NK-92 (cell line): ENCODE measurements around the gene SLC4A1.

Experiments
- DNase-seq: peaks from one replicate; lab custom pipeline; 2025; ENCODE audit not compliant: unreplicated experiment; lab: John Stamatoyannopoulos, UW

Gene SLC4A1

DNA sequence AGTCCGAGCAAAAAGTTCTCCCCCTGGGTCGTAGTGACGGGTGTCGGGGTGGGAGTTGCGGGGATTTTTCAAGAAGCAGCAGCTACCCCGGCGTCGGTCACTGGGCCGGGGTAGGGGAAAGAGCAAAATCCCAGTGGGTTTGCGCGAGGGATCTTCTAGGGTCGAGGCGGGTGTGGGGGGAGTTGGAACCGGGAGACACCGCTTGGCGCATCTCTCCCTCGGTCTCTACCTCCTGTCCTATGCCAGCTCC, 46.1 kb downstream of the SLC4A1 start:
- DNase-seq, result no peak

DNA sequence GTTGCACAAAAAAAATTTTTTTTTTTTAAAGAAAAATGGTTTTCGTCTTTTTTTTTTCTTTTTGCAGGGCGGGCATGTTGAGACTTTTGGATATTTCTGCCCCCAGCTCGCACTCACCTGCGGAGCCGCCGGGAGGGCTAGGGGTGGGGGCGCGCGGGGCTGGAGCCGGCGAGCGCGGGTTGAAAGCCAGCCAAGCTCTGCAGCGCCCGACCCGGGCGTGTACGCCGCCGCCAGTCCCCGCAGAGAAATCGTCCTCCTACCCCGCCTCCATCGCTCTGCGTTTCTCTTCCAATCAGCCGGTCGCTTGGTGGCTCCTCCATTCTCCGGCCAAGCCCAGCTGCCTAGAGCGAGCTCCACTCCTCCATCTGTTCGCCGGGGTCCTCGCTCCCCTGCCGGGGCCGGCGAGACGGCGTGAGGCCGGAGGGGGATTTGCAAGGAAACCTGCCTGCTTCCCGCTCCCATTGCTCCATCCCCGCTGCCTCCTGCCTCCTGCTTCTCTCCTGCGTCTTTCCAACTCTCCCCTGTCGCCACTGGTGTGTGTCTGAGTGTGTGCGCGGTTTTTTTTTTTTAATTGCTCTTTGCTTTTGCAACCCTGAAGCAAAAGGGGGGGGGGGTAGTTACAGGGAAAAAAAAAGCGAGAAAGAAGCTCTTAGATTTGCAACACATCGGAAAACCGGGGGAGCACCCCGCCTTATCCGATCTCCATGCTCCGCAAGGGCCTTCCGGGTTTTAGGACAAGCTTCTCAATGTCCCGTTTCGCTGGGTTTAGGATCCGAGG, 46.7 kb downstream of the SLC4A1 start:
- DNase-seq, result no peak

DNA sequence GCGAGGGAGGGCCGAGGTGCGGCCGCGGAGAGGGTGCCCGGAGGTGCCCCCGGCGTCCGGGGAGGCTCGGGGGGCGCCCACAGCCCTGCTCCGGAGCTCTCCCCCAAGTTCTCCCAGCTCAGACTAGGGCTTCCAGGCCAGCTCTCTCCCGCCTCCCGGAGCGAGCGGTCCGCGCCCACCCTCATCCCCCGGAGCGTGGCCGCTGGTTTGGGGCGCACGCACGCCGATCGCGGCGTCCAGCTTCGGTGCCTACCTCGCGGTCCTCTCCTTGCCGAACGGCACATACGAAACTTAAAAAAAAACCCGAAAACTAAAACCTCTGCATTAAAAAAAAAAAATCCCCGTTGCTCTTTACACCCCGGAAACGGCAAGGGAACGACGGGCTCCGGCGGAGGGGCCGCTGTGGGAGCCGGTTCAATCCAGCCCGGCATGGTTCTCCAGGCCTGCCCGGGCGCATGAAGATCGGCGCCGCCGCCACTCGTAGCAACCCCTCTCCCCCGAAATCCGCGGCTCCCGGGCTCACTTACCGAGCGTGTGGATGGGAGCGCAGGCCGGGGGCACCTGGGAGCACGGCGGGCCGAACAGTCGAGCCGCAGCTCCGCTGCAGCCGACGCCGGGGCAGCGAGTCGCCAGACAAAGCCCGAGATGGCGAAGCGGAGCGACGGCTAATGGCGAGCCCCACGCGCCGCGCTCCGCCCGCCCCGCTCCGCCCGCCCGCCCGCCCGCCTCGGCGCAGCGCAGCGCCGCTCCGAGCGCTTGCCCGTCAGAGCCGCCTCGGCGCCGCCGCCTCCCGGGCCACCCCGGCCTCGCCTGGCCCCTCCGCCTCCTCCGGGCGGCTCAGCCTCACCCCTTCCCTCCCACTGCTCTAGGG, 47.5 kb downstream of the SLC4A1 start:
- DNase-seq, result no peak

DNA sequence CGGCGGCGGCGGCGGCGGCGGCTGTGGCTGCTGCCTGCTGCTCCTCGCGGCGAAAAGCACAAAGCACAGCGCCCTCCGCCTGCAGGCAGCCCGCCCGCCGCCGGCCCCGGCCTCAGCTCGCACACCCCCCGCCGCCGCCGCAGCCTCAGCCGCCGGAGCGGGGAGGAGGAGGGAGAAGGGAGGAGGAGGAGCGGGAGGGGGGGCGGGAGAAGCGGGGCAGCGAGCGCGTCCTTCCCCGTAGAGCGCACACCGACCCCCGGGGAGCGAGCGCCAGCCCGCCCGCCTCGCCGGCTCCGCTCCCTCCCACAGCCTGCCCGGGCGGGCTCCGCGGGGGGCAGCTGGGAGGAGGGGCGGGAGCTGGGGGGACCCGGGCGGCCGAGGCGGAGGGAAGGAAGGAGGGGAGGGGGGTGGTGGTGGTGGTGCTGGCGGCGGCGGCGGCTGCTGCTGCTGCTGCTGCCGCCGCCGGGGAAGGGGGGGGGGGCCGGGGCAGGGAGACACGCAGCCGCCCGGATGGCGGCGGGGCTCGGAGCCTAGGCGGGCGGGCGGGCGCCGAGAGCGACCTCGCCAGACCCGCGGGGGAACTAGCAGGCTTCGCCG, 48.2 kb downstream of the SLC4A1 start, which contains the start of gene UBTF:
TSS of gene UBTF (minus strand) at position 60 of the 597 bp plus-strand sequence. CDS start 1,446 bp downstream, outside the sequence.
- DNase-seq, result no peak

DNA sequence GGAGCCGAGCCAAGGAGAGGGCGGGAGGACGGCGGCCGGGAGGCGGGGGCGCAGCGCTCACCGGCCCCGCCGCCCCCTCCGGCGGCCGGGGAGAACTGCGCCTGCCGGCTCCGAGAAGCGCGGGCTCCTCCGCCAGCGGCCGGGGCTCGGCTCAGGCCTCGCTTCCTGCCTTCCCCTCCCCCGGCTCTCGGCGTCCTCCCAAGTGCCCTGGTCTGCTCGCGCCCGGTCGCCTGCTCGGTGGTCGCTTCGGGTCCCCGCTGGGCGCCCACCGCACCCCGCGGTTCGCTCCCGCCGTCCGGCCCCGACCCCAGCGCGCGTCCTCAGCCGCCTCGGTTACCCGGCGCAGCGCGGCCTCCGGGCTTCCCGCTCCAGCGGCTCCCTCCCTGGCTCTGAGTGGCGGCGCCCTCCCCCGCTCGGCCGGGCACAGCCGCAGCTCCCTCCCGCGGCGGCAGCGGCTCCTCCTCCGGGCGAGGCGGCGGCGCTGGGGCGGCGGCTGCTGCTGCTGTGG, 48.8 kb downstream of the SLC4A1 start:
- DNase-seq, result no peak

DNA sequence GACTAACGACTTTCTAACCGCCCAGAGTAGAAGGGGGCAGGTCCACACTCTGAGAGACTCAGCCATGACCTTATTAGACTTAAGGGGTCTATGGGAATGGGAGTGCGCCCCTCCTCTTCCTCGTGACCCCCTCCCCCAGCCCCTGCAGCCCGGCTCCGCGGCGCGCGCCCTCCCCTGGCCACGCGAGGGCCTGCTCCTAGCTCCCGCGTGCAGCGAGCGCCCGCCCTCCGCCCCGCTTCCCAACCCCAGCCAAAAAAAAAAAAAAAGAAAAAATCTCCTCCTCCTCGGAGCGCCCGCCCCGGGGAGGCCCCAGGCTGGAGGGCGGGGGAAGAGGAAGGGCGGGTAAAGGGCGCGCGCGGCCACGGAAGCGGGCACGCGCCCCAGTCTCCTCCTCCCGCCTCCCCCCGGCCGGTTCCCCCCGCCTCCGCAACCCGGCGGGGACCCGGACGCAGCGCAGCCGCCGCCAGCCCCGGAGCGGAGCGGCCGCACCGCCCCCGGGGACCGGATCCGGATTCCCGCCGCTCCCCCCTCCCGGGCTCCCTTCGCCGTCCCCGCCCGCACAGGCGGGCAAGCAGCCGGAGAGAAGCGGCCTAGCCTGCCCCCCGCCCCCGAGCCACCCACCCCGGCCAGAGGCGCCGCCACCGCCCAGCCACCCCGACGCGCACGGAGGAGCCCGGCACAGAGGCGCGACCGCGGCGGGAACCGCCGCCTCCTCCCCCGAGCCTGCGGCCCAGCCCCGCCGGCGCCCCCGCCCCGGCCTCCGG, 49.4 kb downstream of the SLC4A1 start:
- no peak for DNase-seq

DNA sequence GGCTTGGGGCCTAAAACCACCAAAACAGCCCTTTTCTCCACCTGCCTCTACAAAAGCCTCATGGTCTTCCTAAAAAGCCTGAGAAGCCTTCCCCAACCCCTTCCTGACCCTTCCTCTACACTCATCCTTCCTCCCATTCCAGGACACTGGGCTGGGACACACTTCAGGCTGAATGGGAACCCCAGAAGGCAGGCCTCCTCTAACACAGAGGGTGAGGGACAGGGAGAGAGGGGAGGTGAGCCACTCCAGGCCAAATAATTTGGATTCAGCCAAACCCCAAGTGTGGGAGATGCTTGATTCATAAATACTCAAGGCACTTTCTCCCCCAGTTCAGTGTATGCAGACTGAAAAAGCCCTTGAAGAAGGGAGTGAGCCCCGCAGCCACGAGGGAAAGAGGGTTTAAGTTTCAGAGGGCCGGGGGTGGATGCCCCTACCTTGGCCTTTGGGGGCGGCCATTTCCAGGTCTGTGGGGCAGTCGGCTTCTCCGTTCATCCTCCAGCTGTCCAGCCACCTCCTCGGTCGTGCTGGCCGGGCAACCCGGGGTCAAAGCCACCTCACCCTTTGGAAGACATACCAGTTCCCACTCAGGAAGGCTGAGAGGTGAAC, 50.1 kb downstream of the SLC4A1 start:
- DNase-seq, result no peak

DNA sequence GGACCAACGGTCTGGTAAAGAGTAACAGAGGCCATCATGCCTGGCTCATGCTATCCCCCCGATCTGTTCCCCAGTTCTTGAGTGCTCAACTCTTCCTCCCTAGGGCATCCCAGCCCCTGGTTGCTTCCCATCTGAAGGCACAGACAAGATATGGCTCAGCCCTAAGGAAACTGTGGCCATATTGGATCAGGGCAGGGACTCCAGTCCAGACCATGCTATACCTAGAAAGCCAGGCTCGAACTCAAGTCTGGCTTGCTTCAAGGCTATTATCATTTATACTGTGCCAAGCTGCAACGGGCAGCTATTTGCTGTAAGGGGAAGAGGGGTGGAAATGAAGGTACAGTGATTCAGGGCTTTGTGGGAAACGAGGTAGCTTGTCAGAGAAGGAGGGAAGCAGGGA, 51.2 kb downstream of the SLC4A1 start:
- DNase-seq, result no peak

DNA sequence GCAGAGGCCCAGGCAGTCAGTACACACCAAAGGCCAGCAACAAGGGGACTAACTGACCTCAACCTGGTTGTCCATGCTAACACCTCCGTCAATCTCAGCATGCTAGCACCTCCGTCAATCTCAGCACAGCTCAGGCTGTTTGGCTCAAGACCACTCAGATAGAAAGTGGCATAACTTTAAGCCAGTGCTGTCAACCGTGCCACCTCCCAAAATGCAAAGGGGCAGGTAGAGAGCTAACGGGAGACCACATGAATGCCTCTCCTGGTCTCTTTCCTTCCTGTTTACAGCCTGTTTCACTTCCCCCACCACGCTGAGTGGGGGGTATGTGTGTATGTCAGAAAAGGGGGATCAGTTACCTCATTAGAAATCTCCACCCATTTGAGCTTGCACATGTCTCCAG, 51.8 kb downstream of the SLC4A1 start:
- DNase-seq, result no peak

DNA sequence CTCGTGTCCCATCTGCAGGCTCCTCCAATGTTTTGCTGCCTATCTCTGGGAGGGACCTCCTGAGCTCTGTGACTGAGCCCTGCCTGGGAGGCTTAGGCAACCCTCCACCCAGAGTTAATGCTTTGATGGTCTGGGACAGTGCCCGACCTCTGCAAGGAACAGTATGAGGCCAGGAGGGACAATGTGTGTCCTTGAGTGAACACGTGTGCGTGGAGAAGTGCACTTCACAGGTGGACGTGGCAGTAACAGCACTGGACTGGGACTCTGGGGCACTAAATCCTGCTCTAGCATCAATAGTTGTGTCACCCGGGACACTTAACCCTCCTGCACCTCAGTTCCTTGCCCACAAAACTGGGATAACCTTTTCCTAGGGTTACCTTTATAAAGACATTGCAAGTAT, 53.0 kb downstream of the SLC4A1 start:
- no peak for DNase-seq

DNA sequence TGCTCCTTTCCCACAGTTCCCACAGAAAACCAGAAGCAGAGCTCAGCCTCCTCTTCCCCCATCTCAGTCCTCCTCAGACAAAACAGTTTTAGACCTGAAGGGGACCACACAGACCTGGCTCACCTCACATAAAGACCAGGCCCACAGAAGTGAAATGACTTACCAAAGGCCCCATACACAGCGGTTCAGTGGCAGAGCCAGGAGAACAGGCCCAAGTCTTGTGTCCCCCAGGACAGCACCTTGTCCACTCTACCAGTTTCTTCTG, 53.8 kb downstream of the SLC4A1 start:
- DNase-seq, result no peak

DNA sequence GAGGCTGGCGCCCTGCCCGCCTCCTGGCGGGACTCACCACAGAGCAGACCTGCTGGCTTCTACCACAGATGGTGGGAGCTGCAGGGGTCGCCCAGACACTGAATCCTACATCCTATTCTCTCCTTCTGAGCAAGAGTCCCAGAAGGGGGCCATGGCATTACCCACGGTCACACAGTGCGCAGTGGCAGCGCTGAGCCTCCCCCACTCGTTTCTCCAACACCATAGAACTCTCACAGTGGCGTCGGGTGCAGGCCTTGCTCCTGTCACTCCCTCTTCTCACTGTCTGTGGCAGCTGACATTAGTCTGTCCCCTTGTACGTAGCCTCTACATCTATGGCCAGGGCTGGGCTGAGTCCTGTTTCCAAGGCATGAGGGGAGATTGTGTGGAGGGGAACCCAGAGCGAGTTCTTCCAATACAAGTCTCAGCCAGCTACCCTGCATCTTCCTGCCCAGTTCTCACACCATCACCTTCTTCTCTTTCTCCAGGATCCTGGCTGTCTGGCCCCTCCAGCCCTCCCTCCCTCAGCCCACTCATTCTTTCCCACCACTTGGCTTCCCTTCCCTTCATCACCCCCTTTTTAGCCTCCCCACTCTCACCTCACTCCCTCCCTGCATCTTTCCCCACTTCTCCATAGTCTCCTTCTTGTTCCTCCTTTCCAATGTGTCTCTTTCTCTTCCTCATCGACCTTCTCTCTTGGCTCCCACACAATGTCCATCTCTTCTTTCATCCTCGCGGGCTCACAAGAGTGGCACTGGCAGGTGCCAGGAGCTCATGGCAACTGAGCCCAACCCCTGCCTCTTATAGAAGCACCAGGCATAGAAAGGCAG, 54.3 kb downstream of the SLC4A1 start:
- DNase-seq, result no peak

DNA sequence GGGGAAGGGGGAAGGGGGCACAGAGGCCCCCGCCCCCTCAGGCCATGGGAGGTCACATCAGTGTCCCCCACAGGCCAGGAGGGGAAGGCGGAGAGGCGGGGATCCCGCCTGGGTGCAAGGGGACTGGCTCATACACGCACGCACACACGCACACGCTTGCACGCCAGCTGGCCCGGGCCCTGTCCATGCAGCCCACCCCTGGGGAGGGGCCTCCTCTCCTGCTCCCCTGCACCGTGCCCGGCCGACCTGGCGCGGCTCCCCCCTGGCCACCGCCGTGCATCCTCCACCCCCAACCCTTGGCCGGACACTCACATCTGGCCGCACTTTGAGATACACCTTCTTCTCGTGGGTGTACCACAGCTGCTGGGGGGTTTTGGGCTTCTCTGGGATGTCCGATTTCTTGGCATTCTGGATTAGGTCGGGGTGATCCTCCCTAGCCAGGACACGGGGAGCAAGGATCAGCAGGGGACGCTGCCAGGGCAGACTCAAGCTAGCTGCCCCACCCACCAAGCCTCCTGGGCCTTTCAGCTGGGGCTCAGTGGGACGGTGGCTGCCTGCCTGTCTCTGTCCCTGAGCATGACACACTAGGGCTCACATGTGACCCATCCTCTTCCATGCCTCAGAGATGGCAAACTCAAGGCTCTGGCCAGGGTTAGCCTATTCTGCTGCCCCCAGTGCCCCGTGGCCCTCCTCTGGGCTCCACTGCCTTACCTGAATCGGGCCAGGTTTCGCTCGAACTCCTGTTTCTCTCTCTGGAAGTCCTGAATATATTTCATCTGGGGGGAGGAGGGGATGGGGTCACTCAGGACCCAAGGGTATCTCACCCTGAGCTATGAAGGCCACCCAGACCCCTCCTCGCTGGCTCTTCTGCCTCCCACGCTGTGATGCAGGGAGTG, 55.2 kb downstream of the SLC4A1 start:
- DNase-seq, result no peak

DNA sequence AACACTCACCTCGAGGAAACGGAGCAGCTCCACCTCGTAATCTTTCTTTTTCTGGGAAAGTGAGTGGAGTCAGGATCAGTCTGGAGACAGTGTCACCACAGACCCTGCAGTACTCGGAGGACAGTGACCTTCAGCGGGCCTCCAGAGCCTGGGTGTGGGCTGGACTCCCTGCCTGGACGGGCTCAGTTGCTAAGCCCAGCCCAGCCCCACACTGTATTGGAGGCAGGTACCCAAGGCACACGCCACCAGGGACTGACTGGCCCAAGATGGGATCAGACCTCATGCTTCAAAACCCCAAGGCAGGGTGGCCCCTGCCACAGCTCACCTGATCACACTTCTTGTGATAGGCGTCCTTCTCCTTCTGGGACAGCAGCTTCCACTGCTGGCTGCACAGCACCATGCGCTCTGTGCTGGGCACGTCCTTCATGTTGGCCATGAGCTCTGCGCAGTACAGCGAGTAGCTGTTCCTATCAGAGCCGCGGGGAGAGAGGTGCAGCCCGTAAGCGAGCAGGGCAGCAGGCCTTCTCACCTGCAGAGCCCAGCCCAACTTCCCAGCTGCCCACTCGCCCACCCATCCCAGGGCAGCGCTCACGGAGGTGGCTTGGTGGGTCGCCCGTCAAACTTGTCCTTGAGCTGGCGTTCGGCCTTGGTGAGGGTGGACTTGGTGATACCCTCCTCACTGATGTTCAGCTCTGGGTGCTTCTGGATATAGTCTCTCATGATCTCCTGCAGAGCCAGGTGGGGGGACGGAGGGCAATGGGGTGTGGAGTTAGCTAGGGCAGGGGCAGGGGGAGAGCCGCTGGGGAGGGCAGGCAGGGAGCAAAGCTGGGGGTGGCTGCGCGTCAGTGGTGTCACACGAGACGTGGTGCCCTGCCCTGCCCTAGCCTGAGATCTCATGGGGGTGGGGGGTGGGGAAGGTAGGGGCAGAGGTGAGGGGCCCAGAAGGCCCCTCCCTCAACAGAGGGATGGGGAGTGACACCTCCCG, 56.4 kb downstream of the SLC4A1 start:
- DNase-seq, result no peak

DNA sequence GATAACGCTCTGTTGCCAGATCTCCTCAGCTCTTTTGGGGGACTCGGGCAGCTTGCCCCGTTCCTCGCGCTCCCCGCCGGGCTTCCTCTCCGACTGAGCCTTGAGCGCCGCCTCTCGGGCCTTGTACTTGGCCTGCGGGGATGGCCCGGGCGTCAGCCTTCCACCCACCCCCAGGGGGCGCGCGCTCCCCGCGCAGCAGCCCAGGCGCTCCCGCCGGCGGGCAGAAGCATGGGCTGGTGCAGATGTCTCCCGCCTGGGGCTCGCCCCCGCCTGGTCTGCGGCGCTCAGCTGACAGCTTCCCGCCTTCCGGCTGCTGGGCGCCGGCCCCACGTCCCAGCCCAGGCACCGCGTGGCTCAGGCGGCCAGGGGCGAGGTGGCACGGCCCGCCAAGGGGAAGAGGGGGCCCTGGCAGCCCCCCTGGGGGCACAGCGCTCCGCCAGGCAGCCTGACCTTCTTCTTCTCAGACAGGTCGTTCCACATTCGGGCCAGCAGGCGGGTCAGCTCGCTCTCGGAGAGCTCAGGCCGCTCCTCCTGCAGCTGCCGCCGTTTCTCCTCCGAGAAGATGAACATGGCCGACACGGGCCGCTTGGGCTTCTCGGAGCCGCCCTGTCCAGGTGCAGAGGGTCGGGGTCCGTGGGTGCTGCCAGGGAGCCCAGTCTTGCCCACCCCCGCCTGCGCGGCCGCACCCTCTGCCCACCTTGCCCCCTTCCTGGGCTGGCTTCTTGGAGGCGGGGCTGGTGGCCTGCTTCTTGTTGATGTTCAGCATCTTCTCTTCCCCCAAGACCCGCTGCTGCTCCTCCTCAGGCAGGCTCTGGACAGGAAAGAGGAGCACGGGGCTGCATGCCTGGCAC, 57.4 kb downstream of the SLC4A1 start:
- no peak for DNase-seq

DNA sequence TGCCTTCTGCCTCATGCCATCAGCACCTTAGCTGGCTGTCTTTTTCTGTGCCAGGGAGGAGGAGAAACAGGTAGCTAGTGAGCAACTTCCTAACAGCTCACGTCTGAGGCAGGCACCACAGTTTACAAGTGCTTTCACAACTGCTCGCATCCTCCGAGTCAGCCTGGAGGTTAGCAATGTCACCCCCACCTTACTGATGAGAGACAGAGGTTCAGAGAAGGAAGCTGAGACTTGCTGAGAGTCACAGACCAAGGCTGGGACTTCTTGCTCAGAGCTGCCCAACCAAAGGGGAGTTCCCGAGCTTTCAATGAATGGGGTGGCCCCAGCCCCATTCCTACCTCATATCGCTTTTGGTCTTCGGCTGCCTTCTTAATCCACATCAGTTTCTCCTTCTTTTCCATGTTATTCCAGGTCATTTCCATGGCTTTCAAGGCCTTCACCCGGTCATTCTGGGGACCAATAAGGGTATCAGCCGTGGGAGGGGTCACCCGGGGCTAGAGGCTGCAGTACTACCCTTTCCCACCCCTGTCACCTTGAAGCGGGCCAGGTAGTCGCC, 58.1 kb downstream of the SLC4A1 start:
- DNase-seq, result no peak

DNA sequence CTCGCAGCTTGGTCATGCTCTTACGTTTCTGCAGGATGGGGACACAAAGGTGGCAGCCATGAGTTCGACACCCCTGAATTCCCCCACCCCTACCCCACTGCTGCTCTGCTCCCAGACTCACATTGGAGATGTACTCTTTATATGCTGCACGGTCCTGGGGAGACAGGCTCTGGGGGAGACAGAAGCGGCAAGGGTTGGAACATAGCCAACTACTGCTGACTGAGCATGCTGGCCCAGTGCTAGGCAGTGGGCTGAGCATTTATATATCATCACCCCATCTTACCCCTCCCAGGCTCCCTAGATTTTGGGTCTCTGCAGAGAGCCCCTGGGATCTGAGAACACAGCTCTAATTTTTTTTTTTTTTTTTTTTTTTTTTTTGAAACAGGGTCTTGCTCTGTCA, 60.2 kb downstream of the SLC4A1 start:
- DNase-seq, result no peak
